ENCODE results near the gene ARHGAP6.

- TF ChIP-seq EZH2 (IDR thresholded peaks at IDR 0.05) (no peak), EZH2phosphoT487 (IDR thresholded peaks at IDR 0.05) (no peak)
Observed at GRCh38 chrX:11588097-11588496, 77.6 kb downstream of the ARHGAP6 start.

All from neural progenitor cell (in vitro differentiated cells).